Effector memory CD8-positive, alpha-beta T cell (primary cell): ENCODE measurements around the gene SOX5.

Experiments
- ATAC-seq: fragments of 150-1000 bp; cut with Tn5 transposase; replicated peaks from 2 replicates; pipeline ENCODE4 v1.10.0; 2021; ENCODE audit warnings: mild to moderate bottlenecking, moderate library complexity
- DNase-seq, 3 experiments: peaks; one replicate each; pipeline ENCODE4 v3.0.0; 2021
- H3K27ac Mint-ChIP-seq, 2 donors: one replicate each; pipeline ENCODE4 v1.8.0; 2022; ENCODE audit warnings: mild to moderate bottlenecking in 2 of 2, mixed read lengths in 2 of 2, moderate library complexity in 2 of 2
- H3K27me3 Mint-ChIP-seq, 2 donors: one replicate each; pipeline ENCODE4 v1.8.0; 2022; ENCODE audit warnings: mixed read lengths in 2 of 2
- H3K36me3 Mint-ChIP-seq: one replicate; pipeline ENCODE4 v1.8.0; 2022; ENCODE audit warnings: mild to moderate bottlenecking, moderate library complexity, mixed read lengths; ENCODE audit not compliant: insufficient read depth
- H3K4me1 Mint-ChIP-seq, 2 donors: one replicate each; pipeline ENCODE4 v1.8.0; 2022; ENCODE audit warnings: low read depth in 2 of 2, mixed read lengths in 2 of 2
- H3K4me3 Mint-ChIP-seq, 2 donors: one replicate each; pipeline ENCODE4 v1.8.0; 2022; ENCODE audit warnings: mild to moderate bottlenecking in 2 of 2, mixed read lengths in 2 of 2, moderate library complexity in 2 of 2
- H3K9me3 Mint-ChIP-seq, 2 donors: one replicate each; pipeline ENCODE4 v1.8.0; 2022; ENCODE audit warnings: mixed read lengths in 2 of 2

The SOX5 gene

DNA sequence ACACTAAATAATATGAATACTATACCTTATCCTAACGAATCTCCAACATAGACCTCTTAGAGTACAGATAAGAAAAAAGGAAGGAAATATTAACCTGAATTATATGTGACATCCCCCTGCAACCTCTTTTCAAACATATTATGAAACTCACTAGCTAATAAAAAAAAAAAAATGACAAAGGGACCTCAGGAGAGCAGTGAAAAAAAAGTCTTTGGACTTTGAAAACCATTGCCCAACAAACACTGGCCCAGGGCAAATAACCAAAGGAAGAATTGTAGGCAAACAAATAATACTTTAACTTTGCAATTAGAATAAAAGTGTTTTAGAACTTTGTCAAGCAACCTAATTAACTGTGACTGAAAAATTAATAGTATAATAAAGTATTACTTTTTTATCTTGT is 7.7 kb downstream of the SOX5 start:
- H3K27ac Mint-ChIP-seq = no peak overlapping the region
- H3K4me3 Mint-ChIP-seq = no peak overlapping the region
- no peaks in the 10 kb centered on the region for H3K36me3 Mint-ChIP-seq
- ATAC-seq (no peak), DNase-seq (no peak)
- no peaks in the 10 kb centered on the region for H3K4me1 Mint-ChIP-seq
- H3K9me3 Mint-ChIP-seq = no peaks in the 10 kb centered on the region
- H3K27me3 Mint-ChIP-seq = no peaks in the 10 kb centered on the region

DNA sequence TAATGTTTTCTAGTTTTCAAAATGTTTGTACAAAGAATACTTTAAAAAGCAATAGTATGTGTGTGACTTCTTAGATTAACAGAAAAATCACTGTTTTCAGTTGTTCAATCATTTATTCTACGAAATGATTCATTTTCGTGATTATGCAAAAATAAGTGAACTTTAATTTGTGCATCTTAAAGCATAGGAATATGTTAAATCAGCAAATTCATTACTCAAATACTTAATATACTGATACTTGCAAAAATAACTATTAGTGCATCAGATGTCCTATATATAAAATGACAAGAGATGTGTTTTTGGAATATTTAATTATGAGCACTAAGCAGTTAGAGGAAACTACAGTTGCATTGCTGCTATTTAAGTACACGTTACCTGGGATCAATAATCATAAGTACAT is 11.0 kb downstream of the SOX5 start:
- DNase-seq = no peak
- Mint-ChIP-seq H3K36me3 (no peaks in the 10 kb centered on the region), H3K4me3 (no peak overlapping the region), H3K4me1 (no peaks in the 10 kb centered on the region), H3K9me3 (no peaks in the 10 kb centered on the region), H3K27me3 (no peaks in the 10 kb centered on the region), H3K27ac (no peak overlapping the region)
- ATAC-seq = no peak

DNA sequence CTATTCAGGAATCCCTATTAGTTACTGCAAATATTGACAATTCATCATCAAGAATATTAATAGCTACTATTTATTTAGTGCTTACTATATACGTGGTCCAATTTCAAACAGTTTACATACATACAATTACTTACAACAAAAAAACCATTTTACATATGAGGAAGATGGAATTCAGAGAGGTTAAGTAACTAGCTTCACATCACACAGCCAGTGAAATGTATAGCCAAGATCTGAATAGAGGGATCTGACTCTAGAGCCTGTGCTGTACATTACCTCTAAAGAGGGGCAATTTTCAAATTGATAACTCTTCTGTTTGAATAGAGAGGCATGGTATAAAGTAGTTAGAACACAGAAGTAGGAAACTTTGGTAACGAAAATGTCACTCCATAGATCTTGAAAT is 18.3 kb downstream of the SOX5 start:
- Mint-ChIP-seq H3K27me3 (no peaks in the 10 kb centered on the region), H3K4me3 (no peak overlapping the region), H3K27ac (no peak overlapping the region), H3K36me3 (no peaks in the 10 kb centered on the region), H3K9me3 (peaks cover 0 to 5% of the 10 kb centered on the region in 2 donors), H3K4me1 (no peaks in the 10 kb centered on the region)
- DNase-seq (no peak), ATAC-seq (no peak)

DNA sequence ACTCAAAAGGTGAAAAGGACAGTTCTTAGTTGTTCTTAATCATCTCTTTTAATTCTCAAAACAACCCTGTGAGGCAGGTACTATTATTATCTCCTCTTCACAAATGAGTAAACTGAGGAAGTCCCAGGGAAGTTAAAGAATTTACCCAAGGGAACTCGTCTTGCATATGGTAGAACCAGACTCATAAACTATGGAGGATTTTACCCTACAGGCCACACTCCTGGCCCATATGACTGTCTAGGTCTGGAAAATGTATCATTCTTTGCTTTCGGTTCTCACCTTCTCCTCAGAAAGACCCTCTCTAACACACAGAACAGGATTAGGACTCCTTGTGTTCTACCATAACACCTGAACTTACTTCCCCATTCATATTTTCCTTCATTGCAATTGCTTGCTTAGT is 18.9 kb downstream of the SOX5 start:
- Mint-ChIP-seq H3K36me3 (no peaks in the 10 kb centered on the region), H3K4me3 (no peak overlapping the region), H3K27ac (no peak overlapping the region), H3K9me3 (peaks cover 0 to 5% of the 10 kb centered on the region in 2 donors), H3K4me1 (no peaks in the 10 kb centered on the region), H3K27me3 (no peaks in the 10 kb centered on the region)
- ATAC-seq (no peak), DNase-seq (no peak)

DNA sequence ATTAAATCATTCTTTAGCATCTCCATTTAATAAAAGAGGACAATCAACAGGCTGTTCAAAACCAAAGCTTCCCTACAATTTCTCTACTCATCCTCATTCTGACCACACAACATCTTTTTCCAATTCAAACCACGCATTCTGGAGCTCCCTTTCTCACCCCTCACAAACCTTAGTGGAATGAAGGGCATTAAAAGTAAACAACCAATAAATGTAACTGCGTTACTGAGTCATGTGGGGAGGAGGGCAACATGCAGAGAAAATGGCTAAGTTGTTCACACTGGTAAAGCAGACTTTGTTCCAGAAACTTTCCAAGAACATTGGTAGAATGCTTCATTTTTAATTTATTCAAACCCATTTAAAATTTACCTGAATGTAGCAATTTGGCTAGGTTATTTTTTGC is 19.6 kb downstream of the SOX5 start:
- Mint-ChIP-seq H3K27ac (no peak overlapping the region), H3K36me3 (no peaks in the 10 kb centered on the region), H3K27me3 (no peaks in the 10 kb centered on the region), H3K4me3 (no peak overlapping the region), H3K4me1 (no peaks in the 10 kb centered on the region), H3K9me3 (peaks cover 0 to 5% of the 10 kb centered on the region in 2 donors)
- ATAC-seq = no peak
- DNase-seq = no peak

DNA sequence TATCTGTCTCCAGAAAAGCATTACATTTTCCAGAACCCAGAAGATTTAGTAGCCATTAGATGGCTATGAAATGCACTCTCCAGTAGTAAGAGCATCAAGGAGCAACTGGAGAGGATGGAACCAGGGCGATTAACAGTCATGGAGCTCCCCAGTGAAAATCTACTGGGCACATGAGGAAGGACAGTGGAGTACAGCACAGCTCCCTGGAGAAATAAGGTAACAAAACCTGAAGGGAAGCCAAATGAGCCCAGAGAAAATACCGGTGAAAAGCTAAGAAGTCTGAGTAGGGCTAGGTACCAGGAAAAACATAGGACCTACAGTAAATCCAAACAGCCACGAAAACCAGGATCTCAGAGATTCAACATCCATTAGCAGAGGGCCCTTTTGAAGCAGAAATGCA is 21.6 kb downstream of the SOX5 start:
- H3K27me3 Mint-ChIP-seq = no peaks in the 10 kb centered on the region
- no peaks in the 10 kb centered on the region for H3K36me3 Mint-ChIP-seq
- no peaks in the 10 kb centered on the region for H3K4me1 Mint-ChIP-seq
- H3K27ac Mint-ChIP-seq = no peak overlapping the region
- ATAC-seq (no peak), DNase-seq (no peak)
- peaks cover 0 to 7% of the 10 kb centered on the region in 2 donors for H3K9me3 Mint-ChIP-seq
- no peak overlapping the region for H3K4me3 Mint-ChIP-seq

DNA sequence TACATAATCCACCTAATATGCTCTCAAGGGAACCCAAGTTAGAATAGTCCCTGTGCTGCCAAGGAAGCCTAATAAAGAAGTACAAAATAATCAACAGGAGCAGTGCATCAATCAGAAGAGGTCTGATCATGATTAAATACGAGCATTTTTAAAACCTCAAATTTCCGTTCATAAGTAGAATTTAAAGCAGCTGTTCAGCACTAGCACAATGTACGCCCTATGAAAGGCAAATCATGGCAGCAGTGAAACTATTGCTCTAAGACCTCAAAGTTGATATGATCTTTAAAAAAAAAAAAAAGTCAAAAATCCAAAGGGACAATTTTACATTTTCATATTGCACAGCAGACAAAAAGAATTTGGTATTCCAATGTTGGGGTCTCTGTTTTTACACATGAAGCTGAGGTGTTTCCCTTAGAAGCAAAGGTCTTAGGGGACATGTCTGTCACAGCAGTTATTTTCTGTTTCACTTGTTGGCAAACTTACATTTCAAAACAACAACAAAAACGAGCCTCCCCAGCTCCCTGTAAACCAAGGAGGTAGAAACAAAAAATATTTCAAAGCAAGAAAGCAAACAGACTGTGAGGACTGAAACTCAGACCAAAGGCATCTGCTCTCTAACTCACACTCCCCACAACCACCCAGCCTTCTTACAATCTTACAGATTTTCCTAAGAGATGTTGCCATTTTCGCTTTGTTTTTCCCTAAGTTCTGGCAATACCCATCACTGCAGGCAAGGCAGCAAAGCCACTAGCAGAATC is 28.2 kb downstream of the SOX5 start:
- ATAC-seq (no peak), DNase-seq (no peak)
- Mint-ChIP-seq H3K27me3 (no peaks in the 10 kb centered on the region), H3K36me3 (no peaks in the 10 kb centered on the region), H3K27ac (no peak overlapping the region), H3K4me1 (no peaks in the 10 kb centered on the region), H3K9me3 (peaks cover 0 to 4% of the 10 kb centered on the region in 2 donors), H3K4me3 (no peak overlapping the region)

DNA sequence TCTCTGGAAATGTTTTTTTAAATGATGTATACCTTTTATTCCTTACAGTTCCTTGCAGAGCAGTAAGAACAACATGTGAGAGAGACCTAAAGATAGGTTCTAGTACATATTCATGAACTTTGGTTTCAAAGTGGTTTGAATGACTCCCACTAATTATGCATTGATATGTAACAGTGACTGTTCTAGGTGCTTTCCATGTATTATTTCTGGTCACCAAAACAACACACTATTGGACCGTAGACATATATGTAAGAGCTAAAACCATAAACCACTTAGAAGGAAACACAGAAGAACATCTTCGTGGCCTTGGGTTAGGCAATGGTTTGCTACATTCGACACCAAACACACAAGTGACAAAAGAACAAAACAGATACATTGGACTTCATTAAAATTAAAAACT is 37.9 kb downstream of the SOX5 start:
- Mint-ChIP-seq H3K36me3 (no peaks in the 10 kb centered on the region), H3K27ac (no peak overlapping the region), H3K4me1 (no peaks in the 10 kb centered on the region), H3K27me3 (no peaks in the 10 kb centered on the region), H3K9me3 (peaks cover 0 to 2% of the 10 kb centered on the region in 2 donors), H3K4me3 (no peak overlapping the region)
- ATAC-seq (no peak), DNase-seq (no peak)

DNA sequence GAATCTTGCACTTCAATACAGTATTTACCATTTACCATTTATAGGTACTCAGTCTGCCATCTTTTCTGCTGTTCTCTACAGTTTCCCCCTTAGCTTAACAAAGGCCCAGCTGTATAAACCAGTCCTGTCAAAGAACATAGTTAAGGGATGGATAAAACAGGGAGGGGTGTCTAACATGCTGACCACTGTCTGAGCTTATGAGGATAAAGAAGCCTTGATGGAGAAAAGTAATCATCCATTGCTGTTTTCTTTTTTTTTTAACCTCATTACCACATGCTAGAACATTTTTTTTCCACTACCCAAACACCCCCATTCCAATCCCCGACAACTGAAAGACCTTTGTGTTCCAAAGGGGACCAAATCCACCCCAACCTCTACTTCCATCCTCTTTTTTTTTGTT is 39.9 kb downstream of the SOX5 start:
- H3K4me1 Mint-ChIP-seq = no peaks in the 10 kb centered on the region
- DNase-seq (no peak), ATAC-seq (no peak)
- no peak overlapping the region for H3K4me3 Mint-ChIP-seq
- no peaks in the 10 kb centered on the region for H3K27me3 Mint-ChIP-seq
- no peak overlapping the region for H3K27ac Mint-ChIP-seq
- H3K9me3 Mint-ChIP-seq = peaks cover 0 to 2% of the 10 kb centered on the region in 2 donors
- H3K36me3 Mint-ChIP-seq = no peaks in the 10 kb centered on the region

DNA sequence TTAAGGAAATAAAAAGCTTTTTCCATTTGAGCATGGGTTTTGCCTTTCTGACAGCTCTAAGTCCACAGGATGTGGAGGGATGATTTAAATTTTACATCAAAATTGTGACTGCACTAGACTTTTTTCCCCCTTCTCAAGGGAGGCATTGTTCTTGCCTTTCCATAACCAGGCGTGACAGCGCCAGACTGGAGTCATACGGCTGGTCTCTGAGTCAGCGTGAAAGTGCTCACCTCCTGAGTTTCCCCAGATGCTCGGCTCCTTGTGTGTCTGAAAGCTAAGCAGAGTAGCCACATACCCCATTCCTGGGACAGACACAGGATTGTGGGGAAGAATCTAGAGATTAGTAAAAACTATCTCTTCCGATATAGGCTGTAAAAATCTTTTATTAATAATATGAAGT is 43.1 kb downstream of the SOX5 start:
- ATAC-seq (no peak), DNase-seq (no peak)
- Mint-ChIP-seq H3K27ac (no peak overlapping the region), H3K4me3 (no peak overlapping the region), H3K4me1 (no peaks in the 10 kb centered on the region), H3K9me3 (peaks cover 0 to 2% of the 10 kb centered on the region in 2 donors), H3K27me3 (no peaks in the 10 kb centered on the region), H3K36me3 (no peaks in the 10 kb centered on the region)

DNA sequence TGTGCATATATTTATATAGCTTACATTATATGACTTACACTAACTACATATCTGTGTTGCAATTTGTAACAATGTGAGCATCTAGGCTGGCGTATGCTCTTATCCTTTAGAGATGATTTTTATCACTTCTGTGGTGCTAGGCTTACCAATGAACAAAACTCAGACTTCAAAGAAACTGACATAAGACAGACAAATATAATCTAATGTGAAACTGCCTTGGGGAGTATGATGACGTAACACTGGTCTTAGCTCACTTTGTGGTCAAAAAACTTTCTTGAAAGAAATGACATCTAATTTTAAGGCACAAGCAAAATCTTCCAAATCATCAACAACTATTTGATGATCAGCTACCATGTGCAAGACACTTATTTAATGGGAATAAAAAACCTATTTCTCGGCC is 50.0 kb downstream of the SOX5 start:
- Mint-ChIP-seq H3K36me3 (no peaks in the 10 kb centered on the region), H3K27me3 (no peaks in the 10 kb centered on the region), H3K4me1 (no peaks in the 10 kb centered on the region), H3K9me3 (peaks cover 0 to 2% of the 10 kb centered on the region in 2 donors), H3K27ac (no peak overlapping the region), H3K4me3 (no peak overlapping the region)
- no peak for ATAC-seq
- DNase-seq = no peak

DNA sequence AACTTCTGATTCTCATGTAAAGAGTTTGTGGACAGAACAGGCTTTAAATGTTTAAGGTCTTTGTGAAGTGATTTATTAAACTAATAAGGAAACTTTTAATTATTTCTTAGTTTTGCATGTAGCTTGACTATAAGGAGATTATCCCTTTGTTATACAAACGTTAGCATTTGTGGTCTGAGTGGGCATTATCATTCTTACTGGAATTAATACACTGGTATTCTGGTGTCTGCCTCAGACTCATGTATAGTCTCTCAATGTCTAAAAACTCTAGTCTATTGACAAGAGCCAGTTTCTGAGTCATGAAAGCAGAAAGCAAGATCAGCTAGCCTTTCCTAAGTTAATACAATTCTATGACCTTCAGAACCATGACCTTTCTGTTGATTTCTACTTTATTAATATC is 51.3 kb downstream of the SOX5 start:
- Mint-ChIP-seq H3K36me3 (no peaks in the 10 kb centered on the region), H3K4me1 (no peaks in the 10 kb centered on the region), H3K27ac (no peak overlapping the region), H3K27me3 (no peaks in the 10 kb centered on the region), H3K4me3 (no peak overlapping the region), H3K9me3 (peaks cover 0 to 2% of the 10 kb centered on the region in 2 donors)
- DNase-seq (no peak), ATAC-seq (no peak)

DNA sequence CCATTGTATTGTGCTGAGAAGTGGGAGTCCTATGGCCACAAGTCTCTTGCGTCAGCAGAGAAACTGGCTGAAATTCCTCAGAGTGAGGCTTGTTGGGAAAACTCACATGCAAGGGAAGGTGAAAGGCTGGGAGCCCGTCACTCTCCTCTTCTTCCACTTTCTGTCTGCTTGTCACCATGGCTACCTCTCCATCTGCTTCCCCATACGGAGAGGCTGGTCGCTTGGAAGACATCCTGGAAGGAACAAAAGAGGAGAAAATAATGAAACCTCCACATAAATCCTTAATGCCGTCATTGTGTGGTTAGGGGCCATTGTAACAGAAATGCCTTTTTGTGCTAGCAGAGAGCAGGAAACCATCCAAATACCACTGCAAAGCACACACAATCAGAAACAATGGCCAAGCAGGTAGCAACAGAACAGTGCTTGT is 53.7 kb downstream of the SOX5 start:
- H3K36me3 Mint-ChIP-seq = no peaks in the 10 kb centered on the region
- H3K27ac Mint-ChIP-seq = no peak overlapping the region
- H3K4me1 Mint-ChIP-seq = no peaks in the 10 kb centered on the region
- no peak overlapping the region for H3K4me3 Mint-ChIP-seq
- no peak for ATAC-seq
- no peak for DNase-seq
- H3K27me3 Mint-ChIP-seq = no peaks in the 10 kb centered on the region
- H3K9me3 Mint-ChIP-seq = peaks cover 0 to 2% of the 10 kb centered on the region in 2 donors

DNA sequence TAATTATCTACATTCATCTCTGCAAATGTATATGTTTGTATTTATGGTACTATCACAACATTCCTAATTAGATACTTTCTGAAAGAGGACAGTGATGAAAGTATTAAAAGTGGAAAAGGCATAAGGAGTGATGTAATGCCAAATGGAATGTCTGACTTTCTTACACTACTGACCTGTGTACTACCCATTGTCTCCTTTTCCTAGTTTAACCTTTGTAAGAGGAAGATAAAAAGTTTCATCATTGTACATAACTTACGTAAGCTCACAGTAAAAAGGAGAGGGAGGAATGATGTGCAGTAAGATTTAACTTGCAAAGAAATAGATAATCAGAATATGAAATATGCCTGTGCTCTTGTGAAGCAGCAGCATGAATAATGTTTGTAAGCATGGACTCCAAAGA is 55.9 kb downstream of the SOX5 start:
- Mint-ChIP-seq H3K9me3 (peaks cover 0 to 2% of the 10 kb centered on the region in 2 donors), H3K4me1 (no peaks in the 10 kb centered on the region), H3K36me3 (no peaks in the 10 kb centered on the region), H3K27me3 (no peaks in the 10 kb centered on the region), H3K4me3 (no peak overlapping the region), H3K27ac (no peak overlapping the region)
- ATAC-seq = no peak
- no peak for DNase-seq

DNA sequence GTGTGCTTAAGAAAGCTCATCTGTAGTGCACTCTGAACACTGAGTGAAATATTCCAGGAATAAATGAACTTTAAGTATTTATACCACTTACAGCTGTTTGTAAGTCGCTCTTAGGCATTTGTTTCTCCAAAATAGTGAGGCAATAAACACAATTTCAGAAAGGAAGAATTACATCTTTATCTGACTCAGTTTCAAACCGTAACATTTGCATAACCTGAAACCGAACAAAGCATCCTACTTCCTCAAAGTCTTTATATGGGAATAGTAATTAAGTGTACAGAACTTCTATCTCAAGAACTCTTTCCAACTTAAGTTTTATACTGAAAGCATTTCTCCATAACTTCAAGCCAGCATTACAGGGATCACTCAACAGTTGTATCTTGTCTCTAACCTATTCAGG is 58.4 kb downstream of the SOX5 start:
- Mint-ChIP-seq H3K9me3 (peaks cover 0 to 2% of the 10 kb centered on the region in 2 donors), H3K27ac (no peak overlapping the region), H3K4me3 (no peak overlapping the region), H3K27me3 (no peaks in the 10 kb centered on the region), H3K36me3 (no peaks in the 10 kb centered on the region), H3K4me1 (no peaks in the 10 kb centered on the region)
- ATAC-seq = no peak
- DNase-seq = no peak
